Measurements from ENCODE around the gene MTR.

MTR gene

DNA sequence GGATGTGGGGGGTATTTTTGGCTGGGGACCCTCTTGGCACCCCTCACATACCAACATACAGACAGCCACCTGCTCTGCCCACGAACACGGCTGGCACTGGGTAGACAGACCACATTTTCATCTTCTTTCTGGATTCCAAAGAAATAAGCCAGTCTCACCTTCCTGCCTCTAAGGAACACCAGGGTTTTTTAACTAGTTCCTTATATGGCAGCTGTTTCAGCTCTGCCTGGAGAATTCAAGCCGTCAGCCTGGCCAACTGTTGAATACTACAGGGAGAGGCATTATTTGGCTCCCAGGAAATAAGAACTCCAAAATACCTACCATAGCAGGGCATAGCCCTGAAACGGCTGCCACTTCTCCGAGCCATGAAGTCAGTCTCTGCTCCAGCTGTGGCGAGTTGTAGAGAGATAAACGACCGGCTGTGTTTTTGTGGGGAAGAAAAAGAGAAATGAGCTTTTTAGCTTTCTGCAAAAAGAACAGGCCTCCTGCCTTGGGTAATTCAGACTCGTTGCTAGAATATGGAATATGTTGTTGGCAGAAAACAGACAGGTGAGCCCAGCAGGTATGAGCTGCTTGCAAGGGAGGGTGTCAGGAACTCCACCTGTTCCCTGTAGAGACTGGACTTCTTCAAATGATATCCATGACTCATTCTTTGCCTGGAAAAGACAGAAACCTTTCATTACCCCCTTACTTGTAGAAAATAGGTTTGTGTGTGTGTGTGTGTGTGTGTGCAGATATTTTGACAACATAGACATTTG lies 157.3 kb downstream of the MTR start:
- no peak for DNase-seq (ENCODE audit: low read depth, low spot score)

GRCh38 chr1:236953151-236953700 lies 158.1 kb downstream of the MTR start:
- no peak for DNase-seq (ENCODE audit: low read depth, low spot score)

Data from astrocyte of the hippocampus (primary cell).